AG09309 (cell line): ENCODE data around the gene STK38.
A peak's percentile ranks its signal among the peaks of the same experiment; 100 is the strongest.
"Not testable (repeated sequence)": the region's sequence is repeated elsewhere in the genome, so short reads cannot be mapped to it uniquely, and the experiment has no call there.

Experiments used
- DNase-seq: peaks from one replicate; pipeline ENCODE4 v3.0.0-alpha.2; 2010; ENCODE audit warnings: low read depth
- H3K4me3 ChIP-seq: 2 replicates; pipeline ENCODE4 v1.5.1; 2011; ENCODE audit warnings: mild to moderate bottlenecking, low read depth, low read length, moderate library complexity; ENCODE audit not compliant: control insufficient read depth
- CTCF ChIP-seq: IDR thresholded peaks from 2 replicates; pipeline ENCODE4 v1.5.1; 2011; ENCODE audit warnings: mild to moderate bottlenecking, low read depth, low read length, inconsistent platforms; ENCODE audit not compliant: insufficient read depth, control insufficient read depth; ENCODE audit errors: missing control alignments

The STK38 gene

GRCh38 chr6:36461646-36462045, 85.6 kb downstream of the STK38 start:
- TF ChIP-seq CTCF = no peak
- DNase-seq = no peak
- no peak overlapping the region for H3K4me3 ChIP-seq

GRCh38 chr6:36460916-36461315, 86.4 kb downstream of the STK38 start:
- TF ChIP-seq CTCF = no peak
- H3K4me3 ChIP-seq = no peak overlapping the region
- no peak for DNase-seq

- TF ChIP-seq CTCF = no peak
- DNase-seq = no peak
- no peak overlapping the region for H3K4me3 ChIP-seq
Observed at GRCh38 chr6:36459501-36459900, 87.8 kb downstream of the STK38 start.

GRCh38 chr6:36455486-36456027, 91.7 kb downstream of the STK38 start:
- H3K4me3 ChIP-seq = no peak overlapping the region
- DNase-seq = no peak
- TF ChIP-seq CTCF = no peak

- not testable (repeated sequence) for DNase-seq, H3K4me3 ChIP-seq
Observed at GRCh38 chr6:36452897-36453296, 94.4 kb downstream of the STK38 start.

GRCh38 chr6:36449173-36449572, 98.1 kb downstream of the STK38 start:
- not testable (repeated sequence) for DNase-seq, H3K4me3 ChIP-seq

GRCh38 chr6:36445621-36446020, 101.7 kb downstream of the STK38 start:
- no peak overlapping the region for H3K4me3 ChIP-seq
- DNase-seq = no peak
- no peak for TF ChIP-seq CTCF

GRCh38 chr6:36444470-36444869, 102.8 kb downstream of the STK38 start:
- no peak for TF ChIP-seq CTCF
- H3K4me3 ChIP-seq = peak overlapping the region; percentile 83
- peak; percentile 49 for DNase-seq
